Endothelial cell (in vitro differentiated cells): Measurements from ENCODE around the gene PTCHD1. TPM values are rescaled to one million over a fixed set of nuclear protein-coding genes. Genes with fewer than 3 reads are reported as not detected.

Experiments
- DNase-seq: peaks from one replicate; pipeline ENCODE4 v3.0.0; 2021; ENCODE audit warnings: low spot score
- H3K27ac Mint-ChIP-seq: one replicate; pipeline ENCODE4 v1.8.0; 2021; ENCODE audit warnings: mixed read lengths, inconsistent platforms; ENCODE audit not compliant: unreplicated experiment
- H3K27me3 Mint-ChIP-seq: one replicate; pipeline ENCODE4 v1.8.0; 2021; ENCODE audit warnings: mild to moderate bottlenecking, moderate library complexity, mixed read lengths, inconsistent platforms; ENCODE audit not compliant: unreplicated experiment
- H3K36me3 Mint-ChIP-seq: one replicate; pipeline ENCODE4 v1.8.0; 2021; ENCODE audit warnings: mild to moderate bottlenecking, low read depth, mixed read lengths, inconsistent platforms; ENCODE audit not compliant: unreplicated experiment
- H3K4me1 Mint-ChIP-seq: one replicate; pipeline ENCODE4 v1.8.0; 2021; ENCODE audit warnings: mild to moderate bottlenecking, mixed read lengths, inconsistent platforms; ENCODE audit not compliant: unreplicated experiment
- H3K4me3 Mint-ChIP-seq: one replicate; pipeline ENCODE4 v1.8.0; 2021; ENCODE audit warnings: mild to moderate bottlenecking, mixed read lengths, inconsistent platforms; ENCODE audit not compliant: unreplicated experiment
- H3K9me3 Mint-ChIP-seq: one replicate; pipeline ENCODE4 v1.8.0; 2021; ENCODE audit warnings: mixed read lengths, inconsistent platforms; ENCODE audit not compliant: unreplicated experiment
- total RNA-seq: library from RNA; stranded (reverse); fragmentation: NEBNext Ultra II Directional; extraction: Animal tissue kit (Norgen Biotek cat#: 25700); gene quantifications from one replicate; pipeline ENCODE4 v1.2.1, GENCODE V29; 2021; ENCODE audit not compliant: unreplicated experiment
- TF ChIP-seq, protein P1 (sequence below): fragments of 200-600 bp; sonication (generic); IDR thresholded peaks from one replicate; pipeline ENCODE4 v1.5.0; 2021; ENCODE audit warnings: antibody characterized with exemption; ENCODE audit not compliant: unreplicated experiment

PTCHD1 gene
- total RNA-seq, 1 donor from 2014 or later, result 0.87 TPM

DNA sequence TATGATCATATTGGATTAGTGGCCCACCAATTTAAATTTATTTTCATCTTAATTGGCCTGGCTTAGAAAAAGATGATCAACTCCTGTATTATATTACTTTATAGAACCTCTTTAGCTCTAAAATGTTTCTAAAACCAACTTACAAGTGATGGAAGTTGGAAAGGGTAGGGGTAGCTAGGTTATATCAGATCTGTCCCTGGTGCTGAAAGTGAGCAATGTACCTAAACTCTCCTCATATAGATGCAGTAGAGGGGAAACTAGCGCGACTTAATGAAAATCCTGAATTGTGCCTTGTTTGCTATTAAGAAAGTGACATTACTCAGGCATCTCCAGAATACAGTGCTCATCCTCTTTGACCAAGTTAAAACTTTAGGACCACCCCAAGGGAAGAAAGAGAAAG, 7.5 kb upstream of the PTCHD1 start:
- TF ChIP-seq, protein P1, sequence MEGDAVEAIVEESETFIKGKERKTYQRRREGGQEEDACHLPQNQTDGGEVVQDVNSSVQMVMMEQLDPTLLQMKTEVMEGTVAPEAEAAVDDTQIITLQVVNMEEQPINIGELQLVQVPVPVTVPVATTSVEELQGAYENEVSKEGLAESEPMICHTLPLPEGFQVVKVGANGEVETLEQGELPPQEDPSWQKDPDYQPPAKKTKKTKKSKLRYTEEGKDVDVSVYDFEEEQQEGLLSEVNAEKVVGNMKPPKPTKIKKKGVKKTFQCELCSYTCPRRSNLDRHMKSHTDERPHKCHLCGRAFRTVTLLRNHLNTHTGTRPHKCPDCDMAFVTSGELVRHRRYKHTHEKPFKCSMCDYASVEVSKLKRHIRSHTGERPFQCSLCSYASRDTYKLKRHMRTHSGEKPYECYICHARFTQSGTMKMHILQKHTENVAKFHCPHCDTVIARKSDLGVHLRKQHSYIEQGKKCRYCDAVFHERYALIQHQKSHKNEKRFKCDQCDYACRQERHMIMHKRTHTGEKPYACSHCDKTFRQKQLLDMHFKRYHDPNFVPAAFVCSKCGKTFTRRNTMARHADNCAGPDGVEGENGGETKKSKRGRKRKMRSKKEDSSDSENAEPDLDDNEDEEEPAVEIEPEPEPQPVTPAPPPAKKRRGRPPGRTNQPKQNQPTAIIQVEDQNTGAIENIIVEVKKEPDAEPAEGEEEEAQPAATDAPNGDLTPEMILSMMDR, result no peak
- Mint-ChIP-seq H3K27ac (no peak overlapping the region), H3K9me3 (no peaks in the 10 kb centered on the region), H3K36me3 (no peaks in the 10 kb centered on the region), H3K4me3 (no peak overlapping the region), H3K4me1 (peaks cover 5% of the 10 kb centered on the region), H3K27me3 (peaks cover 4% of the 10 kb centered on the region)
- no peak for DNase-seq

- TF ChIP-seq, protein P1, result no peak
- Mint-ChIP-seq H3K4me3 (no peak overlapping the region), H3K27me3 (peaks cover 10% of the 10 kb centered on the region), H3K27ac (no peak overlapping the region), H3K9me3 (no peaks in the 10 kb centered on the region), H3K4me1 (peaks cover 9% of the 10 kb centered on the region), H3K36me3 (no peaks in the 10 kb centered on the region)
- DNase-seq, result no peak
Observed at GRCh38 chrX:23331701-23332100, 2.9 kb upstream of the PTCHD1 start.

- Mint-ChIP-seq H3K4me3 (peak overlapping the region; percentile 84), H3K36me3 (no peaks in the 10 kb centered on the region), H3K4me1 (peaks cover 9% of the 10 kb centered on the region), H3K9me3 (no peaks in the 10 kb centered on the region), H3K27me3 (peaks cover 10% of the 10 kb centered on the region), H3K27ac (peak overlapping the region; percentile 51)
- TF ChIP-seq, protein P1, result no peak
- no peak for DNase-seq
Observed at GRCh38 chrX:23332101-23332887, 2.4 kb upstream of the PTCHD1 start.

GRCh38 chrX:23332888-23333821, 1.5 kb upstream of the PTCHD1 start:
- H3K27me3 Mint-ChIP-seq, result peaks cover 10% of the 10 kb centered on the region
- TF ChIP-seq, protein P1, result no peak
- DNase-seq, result no peak
- H3K4me1 Mint-ChIP-seq, result peaks cover 9% of the 10 kb centered on the region
- peak overlapping the region; percentile 84 for H3K4me3 Mint-ChIP-seq
- no peak overlapping the region for H3K27ac Mint-ChIP-seq
- no peaks in the 10 kb centered on the region for H3K36me3 Mint-ChIP-seq
- no peaks in the 10 kb centered on the region for H3K9me3 Mint-ChIP-seq
